Panc1 (cell line): ENCODE measurements around the gene DMBT1. TPM values are rescaled to one million over a fixed set of nuclear protein-coding genes. Genes with fewer than 3 reads are reported as not detected.

ENCODE experiments used
- ATAC-seq: fragments of 200-7000 bp; cut with Tn5 transposase; 2 replicates; pipeline ENCODE4 v1.9.1; 2020; ENCODE audit warnings: mild to moderate bottlenecking, moderate library complexity
- BruUV-seq: library from RNA; stranded (reverse); fragments of 400-500 nt; replicated peaks from 2 replicates; lab custom pipeline; 2021; lab: Mats Ljungman, UMichigan
- CTCF ChIA-PET: fragments of 300-600 bp; sonication (Branson Sonifier 250); formaldehyde crosslinking; loops from one replicate; lab custom pipeline; 2022; ENCODE audit warnings: antibody characterized with exemption; lab: Charles Lee
- POLR2A ChIA-PET: fragments of 300-600 bp; sonication (Branson Sonifier 250); formaldehyde crosslinking; loops from one replicate; lab custom pipeline; 2022; ENCODE audit warnings: antibody characterized with exemption; lab: Charles Lee
- DNase-seq: peaks from one replicate; pipeline ENCODE4 v3.0.0-alpha.2; 2010; ENCODE audit warnings: low read depth, low spot score
- H3K27ac ChIP-seq: 2 replicates; pipeline ENCODE4 v1.5.1; 2011; ENCODE audit warnings: mild to moderate bottlenecking, low read length, inconsistent platforms
- H3K27me3 ChIP-seq: fragments of 200-500 bp; sonication (Bioruptor generic); 2 replicates; pipeline ENCODE4 v1.6.0; 2014; ENCODE audit warnings: low read length, inconsistent platforms; ENCODE audit not compliant: control insufficient read depth, insufficient read depth
- H3K36me3 ChIP-seq: fragments of 200-500 bp; sonication (Bioruptor generic); 2 replicates; pipeline ENCODE4 v1.5.1; 2014; ENCODE audit warnings: inconsistent platforms, mild to moderate bottlenecking, low read length, moderate library complexity; ENCODE audit not compliant: control insufficient read depth, insufficient read depth
- H3K4me1 ChIP-seq: 2 replicates; pipeline ENCODE4 v1.5.1; 2011; ENCODE audit warnings: inconsistent platforms, mild to moderate bottlenecking, low read length, moderate library complexity; ENCODE audit not compliant: control insufficient read depth, insufficient read depth
- H3K4me3 ChIP-seq, 2 experiments: 2 replicates each; pipeline ENCODE4 v1.5.1; 2011 to 2012; ENCODE audit warnings: low read depth in 2 of 2, low read length in 2 of 2, mild to moderate bottlenecking in 2 of 2, inconsistent platforms in 1 of 2, moderate library complexity in 1 of 2
- H3K9me3 ChIP-seq: fragments of 200-500 bp; sonication (Bioruptor generic); 2 replicates; pipeline ENCODE4 v1.5.1; 2014; ENCODE audit warnings: low read depth, mild to moderate bottlenecking, inconsistent platforms, low read length, moderate library complexity; ENCODE audit not compliant: control insufficient read depth, insufficient read depth
- POLR2AphosphoS5 ChIP-seq: IDR thresholded peaks from 2 replicates; pipeline ENCODE4 v1.6.1; 2012; ENCODE audit warnings: mild to moderate bottlenecking, low read depth, low read length, moderate library complexity
- SIN3A ChIP-seq: IDR thresholded peaks from 2 replicates; pipeline ENCODE4 v1.6.1; 2012; ENCODE audit warnings: low read depth, mild to moderate bottlenecking, low read length, moderate library complexity, borderline replicate concordance; ENCODE audit not compliant: insufficient read depth
- TCF7L2 ChIP-seq: IDR thresholded peaks from 2 replicates; pipeline ENCODE4 v1.6.1; 2011; ENCODE audit warnings: mild to moderate bottlenecking, low read depth, low read length, inconsistent platforms
- in situ Hi-C: cut with HindIII; loops from 2 replicates; pipeline ENCODE4 v1.10.0; 2016; ENCODE audit warnings: low sequenced_read_pairs, low pct_unique_long_range_greater_than_20kb
- intact Hi-C: fragments of 100-400 bp; cut with micrococcal nuclease; formaldehyde crosslinking; loops from one replicate; pipeline ENCODE4 v1.10.0; 2022; ENCODE audit not compliant: unreplicated experiment
- total RNA-seq: library from RNA; stranded (reverse); gene quantifications from one replicate; pipeline ENCODE4 v1.2.1, GENCODE V29; 2021; ENCODE audit not compliant: unreplicated experiment
- TF ChIP-seq, protein P1 (sequence below): fragments of 450-650 bp; IDR thresholded peaks from 2 replicates; pipeline ENCODE4 v1.5.1; 2017; ENCODE audit warnings: mild to moderate bottlenecking
- TF ChIP-seq, protein P2 (sequence below), 2 experiments: IDR thresholded peaks; 2 replicates each; pipeline ENCODE4 v1.6.1; 2011 to 2012; ENCODE audit warnings: low read depth in 2 of 2, control low read depth in 1 of 2, low read length in 1 of 2, mild to moderate bottlenecking in 1 of 2, moderate library complexity in 1 of 2; ENCODE audit not compliant: insufficient read depth in 1 of 2

Gene DMBT1
- total RNA-seq, 1 experiment from 2014 or later: 0.05 TPM

DNA sequence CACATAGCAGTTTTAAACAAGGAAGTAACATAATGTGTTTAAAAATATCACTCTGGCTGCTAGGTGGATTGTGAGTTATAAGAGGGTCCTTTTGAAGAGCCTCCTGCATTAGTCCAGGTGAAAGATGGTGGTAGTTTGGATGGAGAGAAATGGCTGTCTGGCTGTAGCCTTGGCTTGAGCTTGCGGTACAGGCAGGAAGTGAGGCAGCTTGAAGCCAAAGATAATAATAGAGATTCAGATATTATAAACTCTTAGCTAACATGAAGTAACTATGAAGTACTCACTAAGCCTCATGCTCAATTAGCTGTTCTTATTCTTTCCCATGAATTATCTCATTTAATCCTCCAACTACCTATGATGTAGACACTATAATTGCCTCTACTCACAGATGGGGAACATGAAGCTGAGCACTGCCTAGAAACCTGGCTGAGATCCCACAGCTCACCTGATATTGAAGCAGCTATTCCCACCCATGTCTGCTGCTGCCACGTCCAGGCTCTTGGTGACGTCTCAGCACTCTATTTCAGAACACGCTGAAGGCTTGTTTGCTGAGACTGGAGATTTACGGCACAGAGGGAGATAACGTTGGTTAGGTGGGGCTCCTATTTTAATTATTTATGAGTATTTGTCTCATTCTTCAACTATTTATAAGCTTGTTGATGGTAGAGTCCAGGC is 128.7 kb downstream of the DMBT1 start:
- DNase-seq (no peak), ATAC-seq (no peak)
- POLR2A ChIA-PET: no interaction called here
- H3K4me3 ChIP-seq: no peak overlapping the region
- intact Hi-C loops: no loop called here
- H3K9me3 ChIP-seq: no peaks in the 10 kb centered on the region
- H3K4me1 ChIP-seq: no peaks in the 10 kb centered on the region
- in situ Hi-C loops: no loop called here
- CTCF ChIA-PET: interaction anchor here (0.9 to 1.4 kb wide), 2 partner anchors 39 to 41 kb away, joined by 3 to 4 read pairs; no protein-coding TSS in a partner anchor
- peaks cover 26% of the 10 kb centered on the region for H3K27me3 ChIP-seq
- TF ChIP-seq TCF7L2 (no peak), POLR2AphosphoS5 (no peak), SIN3A (no peak)
- TF ChIP-seq, protein P1, sequence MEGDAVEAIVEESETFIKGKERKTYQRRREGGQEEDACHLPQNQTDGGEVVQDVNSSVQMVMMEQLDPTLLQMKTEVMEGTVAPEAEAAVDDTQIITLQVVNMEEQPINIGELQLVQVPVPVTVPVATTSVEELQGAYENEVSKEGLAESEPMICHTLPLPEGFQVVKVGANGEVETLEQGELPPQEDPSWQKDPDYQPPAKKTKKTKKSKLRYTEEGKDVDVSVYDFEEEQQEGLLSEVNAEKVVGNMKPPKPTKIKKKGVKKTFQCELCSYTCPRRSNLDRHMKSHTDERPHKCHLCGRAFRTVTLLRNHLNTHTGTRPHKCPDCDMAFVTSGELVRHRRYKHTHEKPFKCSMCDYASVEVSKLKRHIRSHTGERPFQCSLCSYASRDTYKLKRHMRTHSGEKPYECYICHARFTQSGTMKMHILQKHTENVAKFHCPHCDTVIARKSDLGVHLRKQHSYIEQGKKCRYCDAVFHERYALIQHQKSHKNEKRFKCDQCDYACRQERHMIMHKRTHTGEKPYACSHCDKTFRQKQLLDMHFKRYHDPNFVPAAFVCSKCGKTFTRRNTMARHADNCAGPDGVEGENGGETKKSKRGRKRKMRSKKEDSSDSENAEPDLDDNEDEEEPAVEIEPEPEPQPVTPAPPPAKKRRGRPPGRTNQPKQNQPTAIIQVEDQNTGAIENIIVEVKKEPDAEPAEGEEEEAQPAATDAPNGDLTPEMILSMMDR: no peak
- TF ChIP-seq, protein P2, sequence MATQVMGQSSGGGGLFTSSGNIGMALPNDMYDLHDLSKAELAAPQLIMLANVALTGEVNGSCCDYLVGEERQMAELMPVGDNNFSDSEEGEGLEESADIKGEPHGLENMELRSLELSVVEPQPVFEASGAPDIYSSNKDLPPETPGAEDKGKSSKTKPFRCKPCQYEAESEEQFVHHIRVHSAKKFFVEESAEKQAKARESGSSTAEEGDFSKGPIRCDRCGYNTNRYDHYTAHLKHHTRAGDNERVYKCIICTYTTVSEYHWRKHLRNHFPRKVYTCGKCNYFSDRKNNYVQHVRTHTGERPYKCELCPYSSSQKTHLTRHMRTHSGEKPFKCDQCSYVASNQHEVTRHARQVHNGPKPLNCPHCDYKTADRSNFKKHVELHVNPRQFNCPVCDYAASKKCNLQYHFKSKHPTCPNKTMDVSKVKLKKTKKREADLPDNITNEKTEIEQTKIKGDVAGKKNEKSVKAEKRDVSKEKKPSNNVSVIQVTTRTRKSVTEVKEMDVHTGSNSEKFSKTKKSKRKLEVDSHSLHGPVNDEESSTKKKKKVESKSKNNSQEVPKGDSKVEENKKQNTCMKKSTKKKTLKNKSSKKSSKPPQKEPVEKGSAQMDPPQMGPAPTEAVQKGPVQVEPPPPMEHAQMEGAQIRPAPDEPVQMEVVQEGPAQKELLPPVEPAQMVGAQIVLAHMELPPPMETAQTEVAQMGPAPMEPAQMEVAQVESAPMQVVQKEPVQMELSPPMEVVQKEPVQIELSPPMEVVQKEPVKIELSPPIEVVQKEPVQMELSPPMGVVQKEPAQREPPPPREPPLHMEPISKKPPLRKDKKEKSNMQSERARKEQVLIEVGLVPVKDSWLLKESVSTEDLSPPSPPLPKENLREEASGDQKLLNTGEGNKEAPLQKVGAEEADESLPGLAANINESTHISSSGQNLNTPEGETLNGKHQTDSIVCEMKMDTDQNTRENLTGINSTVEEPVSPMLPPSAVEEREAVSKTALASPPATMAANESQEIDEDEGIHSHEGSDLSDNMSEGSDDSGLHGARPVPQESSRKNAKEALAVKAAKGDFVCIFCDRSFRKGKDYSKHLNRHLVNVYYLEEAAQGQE (IDR thresholded peaks at IDR 0.05; ENCODE audit: insufficient read depth in 1 of 2, low read depth in 2 of 2, low read length in 1 of 2): no peak
- no peak overlapping the region for H3K27ac ChIP-seq
- no TSS peak for BruUV-seq
- no peaks in the 10 kb centered on the region for H3K36me3 ChIP-seq

DNA sequence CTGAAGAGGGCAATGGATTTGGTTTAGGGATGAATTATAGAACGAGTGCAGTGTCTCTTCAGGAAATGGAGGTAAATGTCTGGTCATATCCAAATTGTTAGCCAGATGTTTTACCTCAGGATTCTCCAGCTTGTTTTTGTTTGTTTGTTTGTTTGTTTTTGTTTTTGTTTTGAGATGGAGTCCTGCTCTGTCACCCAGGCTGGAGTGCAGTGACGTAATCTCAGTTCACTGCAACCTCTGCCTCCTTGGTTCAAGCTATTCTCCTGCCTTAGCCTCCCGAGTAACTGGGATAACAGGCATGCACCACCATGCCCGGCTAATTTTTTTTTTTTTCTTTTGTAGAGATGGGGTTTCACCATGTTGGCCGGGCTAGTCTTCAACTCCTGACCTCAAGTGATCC is 132.2 kb downstream of the DMBT1 start:
- ChIA-PET CTCF (no interaction called here), POLR2A (interaction anchor here (0.6 kb wide), 1 partner anchor 26 kb away, joined by 3 read pairs; no protein-coding TSS in a partner anchor)
- Histone ChIP-seq H3K27ac (no peak overlapping the region), H3K4me1 (no peaks in the 10 kb centered on the region), H3K27me3 (peaks cover 32% of the 10 kb centered on the region), H3K4me3 (no peak overlapping the region), H3K9me3 (no peaks in the 10 kb centered on the region), H3K36me3 (no peaks in the 10 kb centered on the region)
- BruUV-seq: no TSS peak
- ATAC-seq (no peak), DNase-seq (no peak)
- in situ Hi-C loops (no loop called here), intact Hi-C loops (no loop called here)
- TF ChIP-seq POLR2AphosphoS5: no peak
- no peak for TF ChIP-seq SIN3A
- no peak for TF ChIP-seq TCF7L2
- TF ChIP-seq, protein P2 (IDR thresholded peaks at IDR 0.05; ENCODE audit: insufficient read depth in 1 of 2, low read depth in 2 of 2, low read length in 1 of 2): no peak
- TF ChIP-seq, protein P1: no peak
